HG03045 (cell line): Measurements from ENCODE around the gene GALNT5.

ENCODE experiments used
- ATAC-seq: cut with Tn5 transposase; IDR thresholded peaks from one replicate; pipeline ENCODE4 v1.9.1; 2021; ENCODE audit warnings: mild to moderate bottlenecking, moderate library complexity; ENCODE audit not compliant: unreplicated experiment

Gene GALNT5

GRCh38 chr2:157283468-157283867, 26.0 kb downstream of the GALNT5 start:
- no peak for ATAC-seq

- ATAC-seq: no peak
Measured at GRCh38 chr2:157287160-157287559, 29.7 kb downstream of the GALNT5 start.

GRCh38 chr2:157290525-157290924, 33.0 kb downstream of the GALNT5 start:
- no peak for ATAC-seq

- ATAC-seq: no peak
Measured at GRCh38 chr2:157291018-157291417, 33.5 kb downstream of the GALNT5 start.

GRCh38 chr2:157292853-157293252, 35.3 kb downstream of the GALNT5 start:
- ATAC-seq: no peak

- no peak for ATAC-seq
Measured at GRCh38 chr2:157296490-157296889, 39.0 kb downstream of the GALNT5 start.

- ATAC-seq: no peak
Measured at GRCh38 chr2:157296958-157297357, 39.5 kb downstream of the GALNT5 start.

- no peak for ATAC-seq
Measured at GRCh38 chr2:157301307-157301706, 43.8 kb downstream of the GALNT5 start.

- ATAC-seq: peak; percentile 61
Measured at GRCh38 chr2:157302492-157303099, 45.1 kb downstream of the GALNT5 start.

- no peak for ATAC-seq
Measured at GRCh38 chr2:157303612-157304011, 46.1 kb downstream of the GALNT5 start.

GRCh38 chr2:157304811-157305722, 47.6 kb downstream of the GALNT5 start:
- no peak for ATAC-seq

- ATAC-seq: no peak
Measured at GRCh38 chr2:157305723-157306110, 48.2 kb downstream of the GALNT5 start.

- no peak for ATAC-seq
Measured at GRCh38 chr2:157307021-157307420, 49.5 kb downstream of the GALNT5 start.

- no peak for ATAC-seq
Measured at GRCh38 chr2:157309878-157310277, 52.4 kb downstream of the GALNT5 start.

- no peak for ATAC-seq
Measured at GRCh38 chr2:157311706-157312105, 54.2 kb downstream of the GALNT5 start.

GRCh38 chr2:157312866-157313486, 55.5 kb downstream of the GALNT5 start:
- peak; percentile 43 for ATAC-seq

GRCh38 chr2:157315901-157316300, 58.4 kb downstream of the GALNT5 start:
- ATAC-seq: no peak

- no peak for ATAC-seq
Measured at GRCh38 chr2:157318884-157319283, 61.4 kb downstream of the GALNT5 start.

- ATAC-seq: no peak
Measured at GRCh38 chr2:157319795-157320194, 62.3 kb downstream of the GALNT5 start.

- no peak for ATAC-seq
Measured at GRCh38 chr2:157320409-157320808, 62.9 kb downstream of the GALNT5 start.

GRCh38 chr2:157321466-157321865, 64.0 kb downstream of the GALNT5 start:
- ATAC-seq: no peak

- ATAC-seq: no peak
Measured at GRCh38 chr2:157322432-157322831, 64.9 kb downstream of the GALNT5 start.
